Stimulated activated naive CD4-positive, alpha-beta T cell (primary cell): ENCODE results near the gene PARP2.
"Not testable (repeated sequence)": the region's sequence is repeated elsewhere in the genome, so short reads cannot be mapped to it uniquely, and the experiment has no call there.

Experiments
- DNase-seq, 6 experiments: peaks; one replicate each; lab custom pipeline; 2025; lab: John Stamatoyannopoulos, UW

PARP2 gene, protein sequence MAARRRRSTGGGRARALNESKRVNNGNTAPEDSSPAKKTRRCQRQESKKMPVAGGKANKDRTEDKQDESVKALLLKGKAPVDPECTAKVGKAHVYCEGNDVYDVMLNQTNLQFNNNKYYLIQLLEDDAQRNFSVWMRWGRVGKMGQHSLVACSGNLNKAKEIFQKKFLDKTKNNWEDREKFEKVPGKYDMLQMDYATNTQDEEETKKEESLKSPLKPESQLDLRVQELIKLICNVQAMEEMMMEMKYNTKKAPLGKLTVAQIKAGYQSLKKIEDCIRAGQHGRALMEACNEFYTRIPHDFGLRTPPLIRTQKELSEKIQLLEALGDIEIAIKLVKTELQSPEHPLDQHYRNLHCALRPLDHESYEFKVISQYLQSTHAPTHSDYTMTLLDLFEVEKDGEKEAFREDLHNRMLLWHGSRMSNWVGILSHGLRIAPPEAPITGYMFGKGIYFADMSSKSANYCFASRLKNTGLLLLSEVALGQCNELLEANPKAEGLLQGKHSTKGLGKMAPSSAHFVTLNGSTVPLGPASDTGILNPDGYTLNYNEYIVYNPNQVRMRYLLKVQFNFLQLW

DNA sequence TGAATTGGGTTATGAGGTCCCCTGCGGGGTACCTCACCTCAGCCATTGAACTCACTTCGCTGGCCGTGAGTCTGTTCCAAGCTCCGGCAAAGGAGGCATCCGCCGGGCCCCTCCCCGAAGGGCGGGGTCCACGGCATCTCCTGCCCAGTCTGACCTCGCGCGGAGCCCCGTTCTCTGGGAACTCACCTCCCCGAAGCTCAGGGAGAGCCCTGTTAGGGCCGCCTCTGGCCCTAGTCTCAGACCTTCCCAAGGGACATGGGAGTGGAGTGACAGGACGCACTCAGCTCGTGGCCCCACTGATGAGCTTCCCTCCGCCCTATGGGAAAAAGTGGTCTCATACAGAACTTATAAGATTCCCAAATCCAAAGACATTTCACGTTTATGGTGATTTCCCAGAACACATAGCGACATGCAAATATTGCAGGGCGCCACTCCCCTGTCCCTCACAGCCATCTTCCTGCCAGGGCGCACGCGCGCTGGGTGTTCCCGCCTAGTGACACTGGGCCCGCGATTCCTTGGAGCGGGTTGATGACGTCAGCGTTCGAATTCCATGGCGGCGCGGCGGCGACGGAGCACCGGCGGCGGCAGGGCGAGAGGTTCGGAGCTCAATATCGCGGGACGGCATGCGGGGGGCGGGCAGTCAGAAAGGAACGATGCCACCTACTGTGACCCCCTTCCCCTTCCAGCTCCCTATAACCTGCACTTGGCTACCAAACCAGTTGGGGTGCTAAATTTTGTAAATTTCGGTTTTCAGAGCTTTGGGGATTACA is at the start of gene PARP2:
Gene PARP2 (plus strand): TSS at position 544 of the 770 bp plus-strand sequence. CDS start 7 bp downstream, at position 551.
- peak; percentile 88 to 95 (median 92) for DNase-seq

DNA sequence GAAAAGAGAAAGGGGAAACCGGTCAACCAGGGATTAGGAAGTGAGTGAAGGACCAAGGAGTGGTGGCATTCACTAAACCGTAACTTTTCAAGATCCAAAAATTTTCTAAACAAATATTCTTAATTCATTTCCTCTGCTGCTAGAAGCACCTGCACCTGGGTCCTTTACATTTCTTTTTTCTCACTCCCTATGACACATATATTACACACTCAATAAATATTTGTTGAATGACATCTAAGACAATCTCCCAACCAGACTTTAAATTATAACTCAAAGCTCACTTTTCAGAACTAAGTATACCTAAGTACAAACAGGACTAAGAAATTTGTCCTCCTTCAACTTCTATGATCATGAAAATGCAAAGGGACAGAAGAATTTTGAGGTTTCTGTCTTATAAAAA is 48.8 kb upstream of the PARP2 start:
- DNase-seq, result no peak

DNA sequence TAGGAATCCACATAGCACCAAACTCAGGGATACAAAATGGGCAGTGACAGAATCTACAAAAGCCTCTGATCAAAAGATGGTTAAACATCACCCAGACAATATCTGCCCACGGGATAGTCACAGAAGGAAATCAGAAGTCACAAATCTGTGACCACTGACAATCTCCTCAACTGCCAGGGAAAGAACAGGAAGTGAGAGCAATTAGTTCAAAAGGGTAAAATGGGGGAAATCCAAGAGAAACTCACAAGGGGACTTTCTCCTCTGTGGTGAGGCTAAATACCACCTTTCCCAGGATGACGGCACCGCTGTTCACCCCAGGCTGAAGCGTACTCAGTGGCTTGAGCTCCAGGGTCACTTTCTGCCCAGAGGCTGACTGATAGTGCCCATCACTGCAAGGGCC is 48.4 kb upstream of the PARP2 start:
- DNase-seq, result no peak

DNA sequence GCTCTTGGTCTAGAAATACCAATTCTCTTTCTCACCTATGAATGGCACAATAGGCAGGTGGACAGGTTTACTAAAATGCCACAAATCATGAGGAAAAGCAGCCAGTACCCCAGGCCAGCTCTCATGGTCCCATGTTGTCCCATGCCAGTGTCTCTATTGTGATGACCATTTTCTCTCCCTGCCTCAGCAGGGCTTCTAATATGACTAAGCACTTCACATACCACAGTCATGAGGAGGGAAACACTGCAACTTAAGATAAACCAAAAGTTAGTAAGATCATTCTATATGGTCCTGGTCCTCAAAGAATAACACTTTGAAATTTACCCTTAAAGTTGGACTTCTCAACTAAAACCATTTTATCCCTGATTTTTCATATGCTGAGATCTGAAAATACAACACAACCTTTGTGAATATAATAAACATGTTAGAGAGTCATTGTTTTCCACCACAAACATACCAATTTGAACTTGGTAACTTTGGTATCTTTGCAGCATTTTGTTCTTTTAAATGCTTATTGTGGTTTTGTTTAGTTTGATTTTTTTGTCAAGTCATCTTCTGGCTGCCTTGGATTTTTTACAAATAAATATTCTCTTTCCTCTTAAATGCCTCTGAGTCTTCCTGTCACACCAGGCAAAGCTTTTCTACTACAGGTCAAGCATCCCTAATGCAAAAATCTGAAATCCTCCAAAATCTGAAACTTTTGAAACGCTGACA is 41.2 kb upstream of the PARP2 start:
- no peak for DNase-seq

DNA sequence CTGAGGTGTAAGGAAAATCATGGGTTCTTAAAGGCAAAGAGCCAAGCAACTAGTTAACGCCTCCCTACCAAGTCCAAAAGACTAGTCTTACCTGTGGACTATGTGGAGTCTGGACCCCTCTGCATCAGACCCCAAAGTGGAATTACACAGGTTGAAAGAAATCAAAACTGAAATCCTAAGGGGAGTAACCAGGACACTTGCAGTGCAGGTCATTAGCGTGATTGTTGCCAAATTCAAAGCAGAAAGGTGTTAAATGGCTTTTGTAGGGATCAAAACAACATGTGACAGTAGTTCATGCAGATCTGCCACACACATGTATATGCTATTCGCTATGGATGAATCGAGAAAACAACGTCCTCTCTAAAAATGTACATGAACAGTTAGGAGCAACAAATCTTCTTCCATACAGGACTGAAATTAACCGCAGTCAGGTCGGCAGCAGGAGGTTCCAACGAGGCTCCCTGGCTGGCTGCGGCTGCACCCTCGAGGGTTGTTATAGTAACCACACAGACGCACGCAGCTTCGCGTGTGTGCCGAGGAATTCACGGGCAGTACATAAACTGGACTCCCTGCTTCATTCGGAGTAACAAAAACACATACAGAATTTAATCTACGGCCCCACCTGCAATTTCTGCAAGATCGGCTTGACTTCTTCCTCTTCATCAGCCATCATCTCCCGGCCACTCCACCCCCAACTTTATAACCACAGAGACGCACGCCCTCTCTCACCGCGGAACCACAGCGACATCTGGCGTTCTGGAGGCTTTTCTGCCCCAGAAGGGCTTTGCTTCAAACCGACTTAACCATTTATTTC is 38.0 kb upstream of the PARP2 start, which contains the start of gene TTC5:
Gene TTC5 (minus strand): TSS at position 687 of the 814 bp plus-strand sequence. CDS start 14 bp downstream, at position 673.
- DNase-seq, result peak; percentile 78 to 94 (median 85)

DNA sequence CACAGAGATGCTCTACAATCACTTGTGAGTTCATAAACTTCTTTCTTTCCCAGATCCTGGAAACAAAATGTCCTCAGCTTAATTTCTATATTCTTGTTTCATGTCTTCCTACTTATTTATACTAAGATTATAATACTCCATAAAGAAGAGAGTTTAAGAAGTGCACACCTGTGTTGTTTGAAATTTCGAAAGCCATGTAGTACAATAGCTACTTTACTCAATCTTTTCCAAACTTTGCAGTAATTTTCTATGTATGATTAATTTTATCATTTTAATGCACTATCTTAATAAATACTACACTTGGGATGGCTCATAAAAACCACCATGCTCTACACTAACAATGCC is 37.4 kb upstream of the PARP2 start:
- DNase-seq, result no peak

DNA sequence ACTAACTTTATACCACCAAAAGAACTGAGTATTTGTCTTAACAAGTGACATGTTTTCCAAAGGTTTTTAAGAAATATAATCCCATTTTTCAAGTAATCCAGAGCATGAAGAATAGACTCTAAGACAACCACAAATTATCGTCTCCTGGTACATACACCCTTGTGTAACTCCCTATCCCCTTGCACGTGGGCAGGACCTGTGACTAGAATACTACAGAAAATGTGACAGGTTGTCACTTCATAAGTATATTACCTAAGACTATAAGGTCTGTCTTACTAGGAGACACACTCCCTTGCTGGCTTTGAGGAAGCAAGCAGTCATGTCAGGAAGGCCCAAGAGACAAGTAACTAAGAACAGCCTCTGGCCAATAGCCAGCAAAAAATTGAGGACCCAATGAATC is 29.4 kb upstream of the PARP2 start:
- DNase-seq, result no peak

DNA sequence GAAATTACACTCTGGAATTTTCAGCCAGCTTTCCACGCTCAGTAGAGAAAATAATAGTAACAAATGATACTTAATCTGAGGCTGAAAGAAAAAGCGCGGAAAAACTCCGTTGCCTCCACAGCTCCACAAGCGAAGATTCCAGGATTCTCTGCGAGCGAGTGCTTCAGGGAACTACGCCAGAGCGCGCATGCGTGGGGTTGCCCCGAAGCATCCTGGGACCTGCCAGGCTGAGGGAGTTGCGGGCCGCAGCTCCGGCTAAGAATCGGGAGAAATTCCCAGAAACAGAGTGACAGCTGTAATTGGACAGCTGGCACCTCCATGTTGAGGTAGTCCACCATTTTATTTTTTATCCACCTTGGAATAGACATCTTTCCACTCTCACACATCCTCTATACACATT is 25.7 kb upstream of the PARP2 start:
- no peak for DNase-seq

DNA sequence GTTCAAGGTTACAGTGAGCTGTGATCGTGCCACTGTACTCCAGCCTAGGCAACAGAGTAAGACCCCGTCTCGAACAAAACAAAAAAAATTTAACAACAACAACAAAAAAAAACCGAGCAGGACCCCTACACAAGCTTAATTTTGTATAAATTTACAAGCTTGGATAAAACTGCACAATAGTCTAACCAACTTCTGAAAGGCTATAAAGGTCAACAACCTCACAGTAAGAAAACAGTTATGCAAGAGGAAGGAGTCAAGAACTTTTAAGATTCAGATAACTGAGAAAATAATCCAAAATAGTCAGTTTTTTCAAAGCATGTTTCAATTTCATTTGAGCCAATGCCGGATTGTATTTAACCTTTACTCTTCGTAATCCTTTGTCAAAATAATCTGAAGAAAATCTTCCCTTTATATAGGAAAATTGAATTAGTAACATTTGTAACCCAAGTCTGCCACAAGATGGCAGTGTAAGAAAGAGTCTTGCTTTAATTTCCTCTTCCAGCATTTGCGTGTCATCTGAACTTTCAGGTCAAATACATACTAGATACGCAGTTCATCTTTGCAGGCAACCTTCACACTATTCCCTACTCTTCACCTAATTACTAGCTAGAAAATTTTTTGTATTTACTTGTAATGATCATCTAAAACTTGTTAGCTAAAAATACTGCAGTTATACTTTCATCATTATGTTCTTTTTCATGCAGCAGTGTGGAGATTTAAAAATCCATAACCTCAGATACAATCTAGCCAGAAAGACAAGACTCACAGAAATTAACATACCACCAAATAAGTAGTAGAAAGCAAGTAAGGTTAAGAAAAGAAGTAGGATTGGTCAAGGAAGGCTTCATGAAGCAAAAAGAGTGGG is 16.2 kb upstream of the PARP2 start:
- peak in 4 of 6 experiments; percentile 3 to 77 (median 60) for DNase-seq

DNA sequence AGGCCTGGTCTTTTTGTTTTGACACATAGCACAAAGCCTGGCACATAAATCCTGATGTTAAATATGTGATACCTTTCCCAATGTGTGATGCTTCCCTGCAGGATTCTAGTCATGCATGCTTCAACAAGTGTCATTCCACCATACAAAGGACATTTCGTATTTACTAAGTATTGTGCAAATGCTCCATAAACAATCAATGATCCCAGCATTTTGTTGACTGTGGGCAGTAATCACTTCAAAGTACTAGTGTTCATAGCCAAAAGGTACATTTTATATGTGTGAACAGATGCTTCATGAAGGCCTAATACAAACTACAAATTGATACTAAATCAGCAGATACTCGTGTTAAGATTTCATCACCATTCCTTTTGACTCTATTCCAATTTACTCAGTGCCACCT is 14.7 kb upstream of the PARP2 start:
- DNase-seq, result no peak

DNA sequence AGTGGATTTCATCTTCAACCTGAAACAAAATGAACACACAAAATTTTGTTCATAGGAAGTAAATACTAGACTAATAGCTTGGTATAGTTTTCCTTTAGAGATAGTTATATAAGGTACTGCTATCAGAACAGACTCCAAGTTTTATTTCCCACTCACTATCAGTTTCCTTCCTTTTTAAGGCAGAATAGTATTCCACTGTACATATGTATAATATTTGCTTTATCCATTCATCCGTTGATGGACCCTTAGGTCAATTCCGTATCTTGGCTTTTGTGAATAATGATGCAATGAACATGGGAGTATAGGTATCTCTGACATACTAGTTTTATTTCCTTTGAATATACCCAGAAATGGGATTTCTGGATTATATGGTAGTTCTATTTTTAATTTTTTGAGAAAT is 14.1 kb upstream of the PARP2 start:
- DNase-seq, result no peak

DNA sequence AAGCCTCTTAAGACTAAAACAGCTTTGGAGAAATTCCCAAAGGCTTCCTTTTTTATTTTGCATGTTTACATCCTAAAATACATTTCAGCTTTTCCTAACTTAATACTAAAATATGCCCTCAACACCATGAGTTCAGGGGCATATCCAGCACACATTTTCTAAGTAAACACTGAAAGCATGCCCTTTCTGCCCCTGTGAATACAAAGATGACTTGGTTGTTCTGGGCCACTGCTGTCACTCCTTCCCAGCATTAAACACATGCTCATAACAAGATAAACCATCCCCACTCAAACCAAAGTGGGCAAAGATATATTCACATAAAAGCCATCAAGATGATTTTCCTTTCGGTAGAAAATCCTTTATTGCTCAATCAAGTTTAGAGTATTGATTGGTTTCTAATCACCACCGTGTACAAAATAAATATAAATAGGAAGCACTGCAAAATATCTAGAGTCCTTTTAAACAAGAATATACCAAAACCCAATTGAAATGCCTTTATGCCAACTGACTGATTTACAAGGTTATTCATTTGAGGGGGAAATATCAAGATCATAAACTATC is 12.3 kb upstream of the PARP2 start:
- no peak for DNase-seq

DNA sequence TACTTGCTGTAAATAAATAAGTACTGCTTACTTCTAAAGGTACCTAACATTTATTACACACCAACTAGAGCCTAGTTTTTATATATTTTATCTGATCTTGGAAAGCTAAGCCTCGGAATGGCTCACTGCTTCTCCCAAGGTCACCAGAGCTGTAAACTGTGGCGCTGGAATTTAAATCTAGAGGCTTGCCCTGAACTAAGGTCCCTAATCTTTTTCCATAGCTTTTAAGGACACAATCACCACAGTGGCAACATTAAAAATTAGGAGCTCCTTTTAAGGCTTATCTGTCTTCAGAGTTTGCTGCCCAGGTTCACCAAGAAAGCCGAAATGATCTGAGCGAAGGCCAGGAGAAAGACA is 11.0 kb upstream of the PARP2 start:
- DNase-seq, result no peak

DNA sequence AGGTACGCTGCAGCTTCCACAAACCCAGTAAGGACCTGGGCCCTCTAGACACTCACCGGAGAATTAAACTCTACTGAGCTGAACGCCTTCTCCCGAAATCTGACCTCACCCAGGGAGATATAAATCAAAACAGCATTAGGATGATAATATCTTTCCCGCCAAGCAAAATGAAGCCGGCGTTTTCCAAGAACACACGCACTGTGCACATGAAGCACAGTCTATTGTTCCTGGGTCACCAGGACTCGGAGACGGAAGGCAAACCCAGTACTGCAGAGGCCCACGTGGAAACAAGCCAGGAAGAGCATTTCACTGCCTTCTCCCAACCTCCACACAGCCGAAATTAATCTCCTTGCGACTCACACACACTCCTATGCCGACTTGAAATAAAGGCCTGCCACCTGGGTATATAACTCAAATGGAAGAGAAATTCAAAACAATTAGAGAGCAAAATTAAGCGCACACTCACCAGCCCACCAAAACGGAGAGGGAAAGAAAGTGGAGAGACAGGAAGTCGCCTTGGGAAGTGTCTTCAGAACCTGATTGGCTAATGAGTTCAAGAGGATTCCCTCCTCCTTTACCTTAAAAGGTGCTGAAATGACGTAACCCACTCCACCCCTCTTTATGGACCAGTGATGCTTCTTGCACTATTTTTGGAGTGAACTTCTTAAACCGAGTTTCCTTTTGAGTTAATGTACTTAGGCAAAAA is 10.5 kb upstream of the PARP2 start, which contains the start of gene CCNB1IP1:
Gene CCNB1IP1 (minus strand): TSS at position 492 of the 706 bp plus-strand sequence. CDS start 16,756 bp downstream, outside the sequence.
- peak; percentile 11 to 72 (median 58) for DNase-seq

DNA sequence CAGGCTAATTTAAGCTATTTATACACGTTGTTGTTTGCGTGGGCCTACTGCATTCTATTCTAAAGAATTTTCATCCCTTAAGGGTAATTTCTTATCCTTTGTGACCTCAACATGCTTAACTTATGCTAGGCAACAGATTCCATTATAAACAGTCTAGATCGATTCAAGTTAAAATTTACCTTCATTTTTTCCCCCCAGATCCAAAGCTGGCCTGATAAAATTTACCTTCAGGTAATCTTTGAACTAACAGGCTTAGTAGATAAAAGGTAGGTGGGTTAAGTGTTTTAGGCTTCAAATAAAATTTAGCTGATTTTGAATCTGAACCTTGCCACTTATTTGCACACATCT is 10.0 kb upstream of the PARP2 start:
- no peak for DNase-seq

DNA sequence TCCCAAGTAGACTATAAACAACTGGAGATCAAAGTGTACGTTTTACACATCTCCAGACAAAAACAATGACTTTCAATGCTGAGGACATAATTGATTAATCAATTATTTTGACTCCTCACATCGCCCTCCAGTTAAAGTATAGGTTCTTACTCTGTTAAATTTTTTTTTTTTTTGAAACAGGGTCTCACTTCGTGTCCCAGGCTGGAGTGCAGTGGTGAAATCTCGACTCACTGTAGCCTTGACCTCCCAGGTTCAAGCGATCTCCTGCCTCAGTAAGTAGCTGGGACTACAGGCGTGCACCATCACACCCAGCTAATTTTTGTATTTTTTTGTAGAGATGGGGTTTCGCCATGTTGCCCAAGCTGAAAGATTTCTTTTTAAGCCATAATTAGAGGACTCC is 9.4 kb upstream of the PARP2 start:
- no peak for DNase-seq

DNA sequence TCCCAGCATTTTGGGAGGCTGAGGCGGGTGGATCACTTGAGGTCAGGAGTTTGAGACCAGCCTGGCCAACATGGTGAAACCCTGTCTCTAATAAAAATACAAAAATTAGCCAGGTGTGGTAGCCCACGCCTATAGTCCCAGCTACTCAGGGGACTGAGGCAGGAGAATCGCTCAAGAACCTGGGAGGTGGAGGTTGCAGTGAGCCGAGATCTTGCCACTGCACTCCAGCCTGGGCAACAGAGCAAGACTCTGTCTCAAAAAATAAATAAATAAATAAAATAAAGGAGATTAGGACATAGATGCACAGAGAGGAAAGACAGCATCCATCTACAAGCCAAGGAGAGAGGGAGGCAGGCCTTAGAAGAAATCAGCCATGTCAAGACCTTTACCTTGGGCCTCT is 2.4 kb upstream of the PARP2 start:
- DNase-seq, result not testable (repeated sequence)

DNA sequence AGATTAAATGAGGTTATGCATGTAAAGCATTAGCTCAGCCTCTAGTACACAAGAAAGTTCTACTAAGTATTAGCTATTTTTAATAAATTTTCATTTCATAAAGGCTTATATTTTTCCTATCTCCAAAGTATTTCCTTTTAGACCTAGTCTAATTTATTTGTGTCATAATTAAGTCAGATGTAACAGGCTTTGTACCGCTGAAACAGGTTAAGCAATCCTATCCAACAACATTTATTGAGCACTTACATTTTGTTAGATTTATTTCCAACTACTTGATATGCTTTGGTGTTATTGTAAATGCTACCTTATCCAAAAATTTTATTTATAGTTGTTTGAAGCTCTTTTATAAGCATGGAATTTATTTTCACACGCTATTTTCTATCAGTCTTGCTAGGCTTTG is 1.8 kb upstream of the PARP2 start:
- no peak for DNase-seq

DNA sequence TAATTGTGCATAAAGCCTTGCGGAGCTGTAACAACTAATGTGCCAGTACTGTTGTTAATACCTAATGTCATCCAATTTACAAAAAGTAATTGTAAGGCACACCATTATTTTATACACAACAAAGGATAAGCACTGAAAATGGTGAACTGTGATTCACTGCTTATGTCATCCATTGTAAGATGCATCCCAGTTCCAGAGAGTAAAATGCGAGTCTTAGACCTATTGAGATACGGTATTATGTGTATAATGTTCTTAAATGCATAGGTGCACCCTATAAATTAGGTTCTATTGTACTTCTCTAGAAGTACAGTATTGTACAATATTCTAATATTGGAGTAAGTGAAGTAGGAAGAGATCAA is 406 bp downstream of the PARP2 start:
- no peak for DNase-seq

DNA sequence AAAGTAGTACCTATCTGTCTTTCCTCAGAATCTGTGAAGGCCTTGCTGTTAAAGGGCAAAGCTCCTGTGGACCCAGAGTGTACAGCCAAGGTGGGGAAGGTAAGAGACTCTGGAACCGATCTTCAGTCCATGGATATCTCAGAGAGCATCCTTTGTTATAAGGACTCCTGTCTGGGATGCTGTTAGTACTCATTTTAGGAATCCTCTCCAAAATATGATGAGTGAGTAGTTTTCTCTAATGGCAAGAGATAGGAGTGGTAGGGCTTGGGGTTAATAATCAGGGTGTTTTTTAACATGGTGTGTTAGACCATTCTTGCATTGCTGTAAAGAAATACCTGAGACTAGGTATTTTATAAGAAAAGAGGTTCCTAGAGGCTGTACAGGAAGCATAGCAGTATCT is 1.9 kb downstream of the PARP2 start:
- DNase-seq, result no peak
